Upper lobe of left lung (tissue), 6 donors: ENCODE data around the gene PCBP3. TPM values are rescaled to one million over a fixed set of nuclear protein-coding genes. Genes with fewer than 3 reads are reported as not detected.

ENCODE experiments used
- ATAC-seq, 2 donors: fragments of 200-7000 bp; cut with Tn5 transposase; one replicate each; pipeline ENCODE4 v1.9.1; 2022; ENCODE audit warnings: mild to moderate bottlenecking in 2 of 2, moderate library complexity in 2 of 2; ENCODE audit not compliant: low FRiP score in 2 of 2
- DNase-seq, 2 donors: peaks; one replicate each; pipeline ENCODE4 v3.0.0-alpha.2; 2019 to 2020
- H3K27ac ChIP-seq, 4 donors: fragments of 200-600 bp; sonication (generic); one replicate each; pipeline ENCODE4 v1.5.1; 2016 to 2019
- H3K27me3 ChIP-seq, 4 donors: fragments of 200-600 bp; sonication (generic); one replicate each; pipeline ENCODE4 v1.5.1; 2017 to 2019
- H3K36me3 ChIP-seq, 4 donors: fragments of 200-600 bp; sonication (generic); one replicate each; pipeline ENCODE4 v1.5.1; 2016 to 2019
- H3K4me1 ChIP-seq, 4 donors: fragments of 200-600 bp; sonication (generic); one replicate each; pipeline ENCODE4 v1.5.1; 2018 to 2019
- H3K4me3 ChIP-seq, 4 donors: fragments of 200-600 bp; sonication (generic); one replicate each; pipeline ENCODE4 v1.5.1; 2017 to 2019; ENCODE audit warnings: mild to moderate bottlenecking in 2 of 4, moderate library complexity in 1 of 4
- H3K9me3 ChIP-seq, 4 donors: fragments of 200-600 bp; sonication (generic); one replicate each; pipeline ENCODE4 v1.5.1; 2018 to 2019
- CTCF ChIP-seq, 6 experiments: fragments of 450-650 bp in 4 of 6; fragments of 200-600 bp in 2 of 6; sonication (generic) in 2 of 6; IDR thresholded peaks; one replicate each; pipeline ENCODE4 v1.5.1; 2016 to 2019; ENCODE audit warnings: antibody characterized with exemption in 6 of 6
- EP300 ChIP-seq, 4 donors: sonication (generic); formaldehyde crosslinking; IDR thresholded peaks; one replicate each; pipeline ENCODE4 v1.5.1; 2017; ENCODE audit warnings: antibody characterized with exemption in 4 of 4, control low read depth in 2 of 4
- POLR2A ChIP-seq, 4 donors: fragments of 450-650 bp; IDR thresholded peaks; one replicate each; pipeline ENCODE4 v1.5.1; 2016 to 2017; ENCODE audit warnings: antibody characterized with exemption in 4 of 4, mild to moderate bottlenecking in 2 of 4
- POLR2AphosphoS5 ChIP-seq, 2 donors: sonication (generic); formaldehyde crosslinking; IDR thresholded peaks; one replicate each; pipeline ENCODE4 v1.5.1; 2017; ENCODE audit warnings: antibody characterized with exemption in 2 of 2
- WGBS, 2 donors: methylation state at CpG; one replicate each; pipeline ENCODE4 v1.1.5; 2017 to 2018; 5-methylcytosine and 5-hydroxymethylcytosine counted together
- total RNA-seq, 6 donors: library from RNA; depleted of rRNA in 4 of 6; stranded (reverse); fragments of >200 nt in 4 of 6; gene quantifications; one replicate each; pipeline versions ENCODE4 v1.1.0 to v1.2.1, GENCODE V29; 2016 to 2021
- donor health status: DM: no; HTN: no; CAD: no; lungs with moderate emphysema.
- donor health status: DM: no; HTN: yes; CAD: no; lungs with severe emphysema.

PCBP3 gene
- total RNA-seq, 6 donors from 2014 or later: 0.78 to 10.5 (median 3.3) TPM

GRCh38 chr21:45727390-45727789 lies 83.9 kb downstream of the PCBP3 start:
- DNase-seq (no peak), ATAC-seq (no peak)
- Histone ChIP-seq H3K36me3 (no peaks in the 10 kb centered on the region), H3K27me3 (no peaks in the 10 kb centered on the region), H3K4me1 (no peaks in the 10 kb centered on the region), H3K27ac (no peak overlapping the region), H3K4me3 (no peak overlapping the region), H3K9me3 (no peaks in the 10 kb centered on the region)
- WGBS, 2 donors: 74 to 84% methylated on average over 2 of the region's 2 CpGs
- TF ChIP-seq CTCF (IDR thresholded peaks at IDR 0.05): no peak
- TF ChIP-seq EP300 (IDR thresholded peaks at IDR 0.05): no peak
- no peak for TF ChIP-seq POLR2A (IDR thresholded peaks at IDR 0.05)
- no peak for TF ChIP-seq POLR2AphosphoS5 (IDR thresholded peaks at IDR 0.05)

- H3K9me3 ChIP-seq: no peaks in the 10 kb centered on the region
- no peak overlapping the region for H3K4me3 ChIP-seq
- ATAC-seq: no peak
- H3K27me3 ChIP-seq: no peaks in the 10 kb centered on the region
- H3K4me1 ChIP-seq: no peaks in the 10 kb centered on the region
- DNase-seq: no peak
- no peak overlapping the region for H3K27ac ChIP-seq
- WGBS, 2 donors: 81 to 84% methylated on average over 14 of the region's 14 CpGs
- H3K36me3 ChIP-seq: no peaks in the 10 kb centered on the region
- TF ChIP-seq POLR2AphosphoS5 (IDR thresholded peaks at IDR 0.05) (no peak), CTCF (IDR thresholded peaks at IDR 0.05) (no peak), EP300 (IDR thresholded peaks at IDR 0.05) (no peak), POLR2A (IDR thresholded peaks at IDR 0.05) (no peak)
Observed at GRCh38 chr21:45735259-45736000, 91.9 kb downstream of the PCBP3 start.

GRCh38 chr21:45736042-45736689 lies 92.6 kb downstream of the PCBP3 start:
- Histone ChIP-seq H3K27ac (no peak overlapping the region), H3K36me3 (no peaks in the 10 kb centered on the region), H3K4me1 (no peaks in the 10 kb centered on the region), H3K27me3 (no peaks in the 10 kb centered on the region), H3K4me3 (no peak overlapping the region), H3K9me3 (no peaks in the 10 kb centered on the region)
- DNase-seq (peak in 1 of 2 donors; percentile 22), ATAC-seq (no peak)
- WGBS, 2 donors: 66 to 76% methylated on average over 6 to 10 of the region's 10 CpGs
- TF ChIP-seq POLR2A (IDR thresholded peaks at IDR 0.05) (no peak), CTCF (IDR thresholded peaks at IDR 0.05) (no peak), POLR2AphosphoS5 (IDR thresholded peaks at IDR 0.05) (no peak), EP300 (IDR thresholded peaks at IDR 0.05) (no peak)

GRCh38 chr21:45736690-45737484 lies 93.4 kb downstream of the PCBP3 start:
- H3K4me1 ChIP-seq: no peaks in the 10 kb centered on the region
- no peaks in the 10 kb centered on the region for H3K36me3 ChIP-seq
- ATAC-seq (peak in 1 of 2 donors; percentile 41), DNase-seq (peak in 1 of 2 donors; percentile 53)
- no peak overlapping the region for H3K27ac ChIP-seq
- no peaks in the 10 kb centered on the region for H3K27me3 ChIP-seq
- no peak overlapping the region for H3K4me3 ChIP-seq
- TF ChIP-seq CTCF (IDR thresholded peaks at IDR 0.05) (no peak), EP300 (IDR thresholded peaks at IDR 0.05) (no peak), POLR2AphosphoS5 (IDR thresholded peaks at IDR 0.05) (no peak), POLR2A (IDR thresholded peaks at IDR 0.05) (no peak)
- H3K9me3 ChIP-seq: no peaks in the 10 kb centered on the region
- 69% methylated on average over 16 to 17 of the region's 17 CpGs for WGBS, 2 donors
